GM06990 (cell line): ENCODE data around the gene APOL1.

Experiments
- DNase-seq: peaks from one replicate; pipeline ENCODE4 v3.0.0-alpha.2; 2011; ENCODE audit not compliant: insufficient read length; ENCODE audit errors: extremely low read depth
- H3K27me3 ChIP-seq: replicated peaks from 2 replicates; pipeline ENCODE4 v1.6.0; 2011; ENCODE audit warnings: low read length; ENCODE audit not compliant: control insufficient read depth, insufficient read depth
- H3K36me3 ChIP-seq: 2 replicates; pipeline ENCODE4 v1.5.1; 2011; ENCODE audit warnings: low read length; ENCODE audit not compliant: control insufficient read depth, insufficient read depth
- H3K4me3 ChIP-seq: replicated peaks from 2 replicates; pipeline ENCODE4 v1.5.1; 2011; ENCODE audit warnings: low read depth, mild to moderate bottlenecking, control low read depth, low read length
- TF ChIP-seq, protein P1 (sequence below): IDR thresholded peaks from 2 replicates; pipeline ENCODE4 v1.5.1; 2011; ENCODE audit warnings: low read length, control low read depth, mild to moderate bottlenecking, inconsistent platforms; ENCODE audit not compliant: insufficient read depth, poor library complexity, severe bottlenecking

APOL1 gene

DNA sequence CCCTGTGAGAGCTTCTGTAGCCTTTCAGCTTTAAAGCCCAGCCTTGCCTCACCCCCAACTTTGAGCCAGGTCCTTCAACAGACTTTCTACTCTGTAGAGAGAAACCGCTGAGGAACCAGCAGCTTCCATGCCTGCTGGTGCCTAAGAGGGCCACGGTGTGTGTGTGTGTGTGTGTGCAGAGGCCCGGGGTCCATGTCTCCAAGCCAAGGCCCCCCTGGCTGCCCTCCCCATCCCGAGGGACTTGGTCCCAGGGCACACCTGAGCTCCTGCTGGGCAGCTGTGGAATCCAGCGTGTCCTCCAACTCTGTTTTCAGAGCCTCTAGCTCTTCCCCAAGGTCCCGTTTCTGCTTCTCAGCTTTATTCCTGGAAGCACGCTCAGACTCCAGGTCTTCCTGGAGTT, 42.3 kb downstream of the APOL1 start:
- Histone ChIP-seq H3K27me3 (no peaks in the 10 kb centered on the region), H3K4me3 (no peak overlapping the region), H3K36me3 (peaks cover 73% of the 10 kb centered on the region)
- no peak for DNase-seq
- TF ChIP-seq, protein P1, sequence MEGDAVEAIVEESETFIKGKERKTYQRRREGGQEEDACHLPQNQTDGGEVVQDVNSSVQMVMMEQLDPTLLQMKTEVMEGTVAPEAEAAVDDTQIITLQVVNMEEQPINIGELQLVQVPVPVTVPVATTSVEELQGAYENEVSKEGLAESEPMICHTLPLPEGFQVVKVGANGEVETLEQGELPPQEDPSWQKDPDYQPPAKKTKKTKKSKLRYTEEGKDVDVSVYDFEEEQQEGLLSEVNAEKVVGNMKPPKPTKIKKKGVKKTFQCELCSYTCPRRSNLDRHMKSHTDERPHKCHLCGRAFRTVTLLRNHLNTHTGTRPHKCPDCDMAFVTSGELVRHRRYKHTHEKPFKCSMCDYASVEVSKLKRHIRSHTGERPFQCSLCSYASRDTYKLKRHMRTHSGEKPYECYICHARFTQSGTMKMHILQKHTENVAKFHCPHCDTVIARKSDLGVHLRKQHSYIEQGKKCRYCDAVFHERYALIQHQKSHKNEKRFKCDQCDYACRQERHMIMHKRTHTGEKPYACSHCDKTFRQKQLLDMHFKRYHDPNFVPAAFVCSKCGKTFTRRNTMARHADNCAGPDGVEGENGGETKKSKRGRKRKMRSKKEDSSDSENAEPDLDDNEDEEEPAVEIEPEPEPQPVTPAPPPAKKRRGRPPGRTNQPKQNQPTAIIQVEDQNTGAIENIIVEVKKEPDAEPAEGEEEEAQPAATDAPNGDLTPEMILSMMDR: no peak

DNA sequence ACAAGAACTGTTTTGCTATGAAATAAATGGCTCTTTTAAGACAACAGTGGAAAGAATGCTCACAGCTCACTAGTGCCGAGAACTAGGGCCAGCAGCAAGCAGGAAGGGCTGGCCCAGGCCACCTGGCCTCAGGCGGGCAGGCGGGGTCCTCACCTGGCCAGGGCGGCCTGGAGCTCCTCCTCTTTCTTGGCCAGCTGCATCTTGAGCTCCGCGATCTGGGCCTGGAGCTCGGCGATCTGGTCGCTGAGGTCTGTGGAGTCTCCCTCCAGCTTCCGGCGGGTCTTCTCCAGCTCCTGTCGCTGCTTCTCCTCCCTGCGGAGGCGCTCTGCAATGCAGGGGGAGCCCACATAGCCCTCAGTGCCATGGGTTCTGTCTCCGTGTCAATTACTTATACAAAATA, 43.8 kb downstream of the APOL1 start:
- DNase-seq: no peak
- TF ChIP-seq, protein P1: no peak
- Histone ChIP-seq H3K27me3 (no peaks in the 10 kb centered on the region), H3K4me3 (no peak overlapping the region), H3K36me3 (peaks cover 85% of the 10 kb centered on the region)

DNA sequence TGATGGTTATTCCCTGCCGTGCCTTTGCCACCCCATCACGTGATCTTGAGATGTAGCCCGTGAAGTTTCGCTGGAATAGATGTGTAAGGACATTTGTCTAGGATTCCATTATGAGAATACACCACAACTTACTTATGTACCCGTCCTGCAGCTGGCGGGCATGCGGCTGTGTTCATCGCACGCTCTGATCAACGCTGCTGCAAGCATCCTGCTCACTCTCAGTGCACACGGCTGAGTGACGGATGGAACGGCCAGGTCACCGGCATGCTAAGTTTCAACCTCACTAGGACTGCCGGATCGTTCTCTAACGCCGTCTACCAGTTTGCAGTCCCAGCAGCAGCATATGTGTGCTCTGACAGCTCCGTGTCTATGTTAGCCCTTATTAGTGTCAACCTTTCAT, 44.6 kb downstream of the APOL1 start:
- peaks cover 81% of the 10 kb centered on the region for H3K36me3 ChIP-seq
- no peak for DNase-seq
- H3K4me3 ChIP-seq: no peak overlapping the region
- TF ChIP-seq, protein P1: no peak
- H3K27me3 ChIP-seq: no peaks in the 10 kb centered on the region

DNA sequence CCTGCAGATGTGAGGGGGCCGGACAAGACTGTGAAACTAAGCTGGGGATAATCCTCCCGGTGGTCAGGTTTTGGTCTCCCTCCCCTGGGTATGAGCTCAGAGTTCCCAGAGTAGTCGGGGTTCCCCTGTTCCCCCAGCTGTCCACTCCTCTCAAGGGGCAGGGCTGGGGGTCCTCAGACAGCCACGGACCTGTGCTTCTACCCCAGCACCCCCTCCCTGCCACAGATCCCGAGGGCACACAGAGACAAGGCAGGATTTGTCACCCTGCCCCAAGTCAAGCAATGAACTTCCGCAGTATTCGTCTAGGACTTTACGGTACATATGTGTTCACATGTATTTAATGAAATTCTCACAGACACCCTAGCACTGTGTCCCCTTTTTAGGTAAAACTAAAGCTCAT, 45.2 kb downstream of the APOL1 start:
- Histone ChIP-seq H3K4me3 (no peak overlapping the region), H3K27me3 (no peaks in the 10 kb centered on the region), H3K36me3 (peaks cover 80% of the 10 kb centered on the region)
- no peak for DNase-seq
- TF ChIP-seq, protein P1: no peak

DNA sequence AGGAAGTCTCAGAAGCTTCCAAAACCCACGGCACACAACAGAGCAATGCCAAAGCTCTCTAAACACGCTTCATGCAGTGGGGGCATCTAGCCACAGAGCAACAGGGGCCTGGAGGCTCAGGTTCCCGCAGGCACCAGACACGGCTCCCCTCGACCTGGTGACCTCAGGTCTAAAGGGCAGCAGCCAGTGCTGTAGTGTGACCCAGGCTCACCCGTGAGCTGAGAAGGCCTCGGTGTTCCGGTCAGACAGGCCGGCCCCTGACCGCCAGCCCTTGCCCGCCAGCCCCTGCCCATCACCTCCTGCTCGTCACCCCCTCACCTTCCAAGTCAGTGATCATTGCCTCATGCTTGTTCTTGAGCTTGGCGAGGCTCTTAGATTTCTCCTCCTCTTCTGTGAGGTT, 45.7 kb downstream of the APOL1 start:
- Histone ChIP-seq H3K4me3 (no peak overlapping the region), H3K27me3 (no peaks in the 10 kb centered on the region), H3K36me3 (peaks cover 78% of the 10 kb centered on the region)
- TF ChIP-seq, protein P1: no peak
- DNase-seq: no peak

DNA sequence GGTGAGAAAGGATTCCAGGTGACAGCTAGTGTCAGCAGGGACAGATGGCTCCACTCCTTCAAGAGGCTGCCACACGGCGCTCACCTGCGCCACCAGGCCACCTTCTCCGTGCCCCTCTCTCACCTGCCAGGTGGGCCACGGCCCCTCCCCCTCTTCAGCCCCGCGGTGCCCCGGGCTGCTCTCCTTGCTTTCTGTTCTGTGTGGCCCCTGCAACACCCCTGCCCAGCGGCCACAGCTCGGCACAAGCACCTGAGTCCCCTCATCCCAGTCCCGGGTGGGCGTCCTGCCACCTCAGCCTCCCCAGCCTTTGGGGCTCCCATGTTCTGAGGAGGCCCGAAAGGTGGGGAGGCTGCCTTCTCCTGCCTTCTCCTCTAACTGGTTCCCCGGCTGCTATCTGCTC, 46.4 kb downstream of the APOL1 start:
- no peak for DNase-seq
- H3K36me3 ChIP-seq: peaks cover 78% of the 10 kb centered on the region
- H3K4me3 ChIP-seq: no peak overlapping the region
- no peaks in the 10 kb centered on the region for H3K27me3 ChIP-seq
- TF ChIP-seq, protein P1: no peak
